GM10266 (cell line): ENCODE data around the gene AVPR1B.
"Not testable (repeated sequence)": the region's sequence is repeated elsewhere in the genome, so short reads cannot be mapped to it uniquely, and the experiment has no call there.

Experiments used
- DNase-seq: peaks from one replicate; pipeline ENCODE4 v3.0.0; 2012; ENCODE audit errors: extremely low spot score
- TF ChIP-seq, protein P1 (sequence below): IDR thresholded peaks from 2 replicates; pipeline ENCODE4 v1.5.1; 2012; ENCODE audit warnings: mild to moderate bottlenecking, low read depth; ENCODE audit not compliant: control insufficient read depth, insufficient read depth; ENCODE audit errors: missing control alignments

The AVPR1B gene

DNA sequence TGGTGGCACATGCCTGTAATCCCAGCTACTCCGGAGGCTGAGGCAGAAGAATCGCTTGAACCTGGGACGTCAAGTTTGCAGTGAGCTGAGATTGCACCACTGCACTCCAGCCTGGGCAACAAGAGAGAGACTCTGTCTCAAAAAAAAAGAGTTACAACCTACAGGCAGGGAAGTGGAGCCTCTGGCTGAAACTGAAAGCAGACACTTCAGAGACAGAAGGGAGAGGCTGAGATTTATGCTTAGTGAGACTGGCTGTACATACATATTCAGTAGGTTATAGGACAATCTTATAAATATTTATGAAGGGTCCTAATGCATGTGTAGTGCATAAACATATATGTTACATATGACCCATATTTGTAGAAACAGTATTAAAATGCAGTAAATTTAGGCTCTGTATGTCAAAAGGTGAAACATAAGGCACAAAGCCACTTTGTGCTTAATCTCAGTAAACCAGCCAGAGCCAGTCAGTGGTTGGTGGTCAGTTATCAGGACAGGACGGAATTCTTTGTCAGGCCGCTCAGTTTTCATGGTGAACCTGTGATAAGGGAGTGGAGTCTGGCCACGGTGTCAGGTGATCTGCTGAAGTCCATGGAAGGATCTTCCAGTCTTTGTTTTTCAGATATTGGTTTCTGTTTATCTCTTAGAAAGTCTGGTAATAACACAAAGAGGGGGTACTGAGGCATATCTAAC lies 50.6 kb downstream of the AVPR1B start:
- TF ChIP-seq, protein P1, sequence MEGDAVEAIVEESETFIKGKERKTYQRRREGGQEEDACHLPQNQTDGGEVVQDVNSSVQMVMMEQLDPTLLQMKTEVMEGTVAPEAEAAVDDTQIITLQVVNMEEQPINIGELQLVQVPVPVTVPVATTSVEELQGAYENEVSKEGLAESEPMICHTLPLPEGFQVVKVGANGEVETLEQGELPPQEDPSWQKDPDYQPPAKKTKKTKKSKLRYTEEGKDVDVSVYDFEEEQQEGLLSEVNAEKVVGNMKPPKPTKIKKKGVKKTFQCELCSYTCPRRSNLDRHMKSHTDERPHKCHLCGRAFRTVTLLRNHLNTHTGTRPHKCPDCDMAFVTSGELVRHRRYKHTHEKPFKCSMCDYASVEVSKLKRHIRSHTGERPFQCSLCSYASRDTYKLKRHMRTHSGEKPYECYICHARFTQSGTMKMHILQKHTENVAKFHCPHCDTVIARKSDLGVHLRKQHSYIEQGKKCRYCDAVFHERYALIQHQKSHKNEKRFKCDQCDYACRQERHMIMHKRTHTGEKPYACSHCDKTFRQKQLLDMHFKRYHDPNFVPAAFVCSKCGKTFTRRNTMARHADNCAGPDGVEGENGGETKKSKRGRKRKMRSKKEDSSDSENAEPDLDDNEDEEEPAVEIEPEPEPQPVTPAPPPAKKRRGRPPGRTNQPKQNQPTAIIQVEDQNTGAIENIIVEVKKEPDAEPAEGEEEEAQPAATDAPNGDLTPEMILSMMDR = no peak
- DNase-seq = peak; percentile 48

DNA sequence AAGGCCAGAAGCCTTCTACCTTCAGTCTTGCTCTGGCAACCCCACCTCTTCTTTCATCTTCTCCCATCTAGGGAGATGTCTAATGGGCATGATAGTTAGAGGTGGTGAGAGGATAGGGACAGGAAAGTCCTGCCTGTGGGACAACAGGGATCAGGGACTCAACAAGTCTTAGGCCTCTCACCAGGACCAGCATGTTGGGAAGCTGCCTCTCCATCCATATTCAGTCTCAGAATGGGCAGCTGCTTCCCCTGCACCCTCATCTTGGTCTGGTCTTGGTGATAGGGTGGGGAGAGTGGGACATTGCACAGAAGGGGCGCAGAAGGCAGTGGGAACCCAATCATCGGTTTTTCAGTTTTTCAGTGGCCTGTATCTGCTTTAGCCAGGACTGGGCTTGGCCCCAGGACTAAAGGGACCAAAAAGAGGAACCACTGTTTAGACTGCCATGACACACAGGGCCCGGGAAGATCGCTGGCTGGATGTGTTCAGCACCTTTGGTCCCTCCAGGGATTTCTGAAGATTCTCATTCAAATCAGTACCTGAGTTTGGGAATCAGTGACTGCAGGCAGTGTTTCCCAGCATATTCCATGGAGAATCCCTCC lies 51.5 kb downstream of the AVPR1B start:
- TF ChIP-seq, protein P1 = no peak
- DNase-seq = no peak

DNA sequence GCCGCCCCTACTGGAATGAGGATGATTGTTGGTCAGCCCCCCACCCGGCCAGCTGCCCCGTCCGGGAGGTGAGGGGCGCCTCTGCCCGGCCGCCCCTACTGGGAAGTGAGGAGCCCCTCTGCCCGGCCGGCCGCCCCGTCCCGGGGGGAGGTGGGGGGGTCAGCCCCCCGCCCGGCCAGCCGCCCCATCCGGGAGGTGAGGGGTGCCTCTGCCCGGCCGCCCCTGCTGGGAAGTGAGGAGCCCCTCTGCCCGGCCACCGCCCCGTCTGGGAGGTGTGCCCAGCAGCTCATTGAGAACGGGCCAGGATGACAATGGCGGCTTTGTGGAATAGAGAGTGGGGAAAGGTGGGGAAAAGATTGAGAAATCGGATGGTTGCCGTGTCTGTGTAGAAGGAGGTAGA lies 52.7 kb downstream of the AVPR1B start:
- not testable (repeated sequence) for DNase-seq

DNA sequence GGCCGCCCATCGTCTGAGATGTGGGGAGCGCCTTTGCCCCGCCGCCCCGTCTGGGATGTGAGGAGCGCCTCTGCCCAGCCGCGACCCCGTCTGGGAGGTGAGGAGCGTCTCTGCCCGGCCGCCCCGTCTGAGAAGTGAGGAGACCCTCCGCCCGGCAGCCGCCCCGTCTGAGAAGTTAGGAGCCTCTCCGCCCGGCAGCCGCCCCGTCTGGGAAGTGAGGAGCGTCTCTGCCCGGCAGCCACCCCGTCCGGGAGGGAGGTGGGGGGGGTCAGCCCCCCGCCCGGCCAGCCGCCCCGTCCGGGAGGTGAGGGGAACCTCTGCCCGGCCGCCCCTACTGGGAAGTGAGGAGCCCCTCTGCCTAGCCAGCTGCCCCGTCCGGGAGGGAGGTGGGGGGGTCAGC lies 53.2 kb downstream of the AVPR1B start:
- not testable (repeated sequence) for DNase-seq

DNA sequence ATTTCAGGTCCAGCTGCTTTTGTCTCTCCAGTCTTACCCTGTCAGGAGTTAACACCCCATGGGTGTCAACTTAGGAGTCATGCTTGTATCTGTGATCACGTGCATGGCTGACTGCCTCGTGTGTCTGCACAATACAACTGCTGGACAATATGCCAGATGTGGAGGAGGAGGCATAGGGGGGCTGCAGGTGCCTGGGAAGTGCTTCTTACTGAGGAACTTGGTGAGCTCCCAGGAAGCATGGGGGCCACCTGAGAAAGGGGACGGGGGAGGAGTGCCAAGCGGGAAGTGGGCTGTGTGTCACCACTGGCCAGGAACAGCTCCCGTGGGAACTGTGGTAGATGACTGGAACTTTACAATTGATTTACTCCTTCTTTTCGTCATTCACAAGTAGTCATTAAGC lies 54.7 kb downstream of the AVPR1B start:
- no peak for DNase-seq
- TF ChIP-seq, protein P1 = no peak

DNA sequence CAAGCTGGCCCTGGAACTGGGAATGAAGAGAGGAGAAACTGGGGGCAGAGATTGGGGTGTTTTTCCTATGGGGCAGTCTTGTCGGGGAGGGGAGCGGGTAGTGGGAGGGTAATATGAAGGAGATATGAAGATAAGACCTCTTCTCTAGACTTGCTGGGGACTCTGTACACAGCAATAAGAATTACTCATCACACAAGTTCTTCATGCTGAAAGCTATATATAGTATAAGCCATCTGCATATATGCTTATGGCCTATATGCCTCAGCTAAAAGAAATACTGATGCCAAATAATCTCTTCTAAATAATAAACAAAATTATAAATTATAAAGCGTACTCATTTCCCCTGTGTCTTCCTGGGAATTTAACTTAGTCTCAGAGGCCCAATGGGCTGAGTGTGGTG lies 56.3 kb downstream of the AVPR1B start:
- no peak for DNase-seq
- TF ChIP-seq, protein P1 = no peak
